Karpas-422 (cell line): ENCODE results near the gene COL10A1. TPM values are rescaled to one million over a fixed set of nuclear protein-coding genes. Genes with fewer than 3 reads are reported as not detected.
A peak's percentile ranks its signal among the peaks of the same experiment; 100 is the strongest.

Experiments used
- DNase-seq: peaks from one replicate; pipeline ENCODE4 v3.0.0-alpha.2; 2015
- H2AFZ ChIP-seq: fragments of 200-600 bp; sonication (generic); 2 replicates; pipeline ENCODE4 v1.6.1; 2014; ENCODE audit warnings: antibody characterized with exemption, low read length, mixed read lengths
- H3K27ac ChIP-seq: fragments of 200-600 bp; sonication (generic); 2 replicates; pipeline ENCODE4 v1.5.1; 2014; ENCODE audit warnings: mild to moderate bottlenecking, low read length, moderate library complexity
- H3K27me3 ChIP-seq: fragments of 200-600 bp; sonication (generic); 2 replicates; pipeline ENCODE4 v1.6.1; 2014; ENCODE audit warnings: low read length, mixed read lengths
- H3K36me3 ChIP-seq: fragments of 200-600 bp; sonication (generic); 2 replicates; pipeline ENCODE4 v1.6.1; 2014; ENCODE audit warnings: low read length, mixed read lengths; ENCODE audit not compliant: insufficient read depth
- H3K4me1 ChIP-seq: fragments of 200-600 bp; sonication (generic); 2 replicates; pipeline ENCODE4 v1.6.1; 2014; ENCODE audit warnings: mild to moderate bottlenecking, low read length, mixed read lengths
- H3K4me2 ChIP-seq: fragments of 200-600 bp; sonication (generic); 2 replicates; pipeline ENCODE4 v1.6.1; 2014; ENCODE audit warnings: low read length, low read depth, mild to moderate bottlenecking; ENCODE audit not compliant: poor library complexity, severe bottlenecking
- H3K4me3 ChIP-seq: fragments of 200-600 bp; sonication (generic); 2 replicates; pipeline ENCODE4 v1.5.1; 2014; ENCODE audit warnings: mild to moderate bottlenecking, antibody characterized with exemption, low read length, mixed read lengths
- H3K79me2 ChIP-seq: fragments of 200-600 bp; sonication (generic); 2 replicates; pipeline ENCODE4 v1.6.1; 2014; ENCODE audit warnings: mild to moderate bottlenecking, low read length, mixed read lengths
- H3K9ac ChIP-seq: fragments of 200-600 bp; sonication (generic); 2 replicates; pipeline ENCODE4 v1.6.0; 2014; ENCODE audit warnings: low read length
- H3K9me2 ChIP-seq: fragments of 200-600 bp; sonication (generic), shearing (Covaris generic); replicated peaks from 2 replicates; pipeline ENCODE4 v1.6.0; 2014; ENCODE audit warnings: mild to moderate bottlenecking, low read length, moderate library complexity; ENCODE audit not compliant: insufficient read depth
- H3K9me3 ChIP-seq: fragments of 300-700, 200-600 bp; sonication (generic); 2 replicates; pipeline ENCODE4 v1.6.1; 2014; ENCODE audit warnings: low read length, mixed read lengths
- H4K20me1 ChIP-seq: fragments of 200-600 bp; sonication (generic); 2 replicates; pipeline ENCODE4 v1.6.1; 2014; ENCODE audit warnings: mild to moderate bottlenecking, antibody characterized with exemption, low read length, low read depth; ENCODE audit not compliant: insufficient read depth
- total RNA-seq: library from RNA; depleted of rRNA; stranded (reverse); fragments of >200 nt; shearing (Covaris generic); gene quantifications from 2 replicates; pipeline ENCODE4 v1.2.3, GENCODE V29; 2014; ENCODE audit warnings: low replicate concordance

COL10A1 gene
- total RNA-seq, 1 experiment from 2014 or later = not detected

DNA sequence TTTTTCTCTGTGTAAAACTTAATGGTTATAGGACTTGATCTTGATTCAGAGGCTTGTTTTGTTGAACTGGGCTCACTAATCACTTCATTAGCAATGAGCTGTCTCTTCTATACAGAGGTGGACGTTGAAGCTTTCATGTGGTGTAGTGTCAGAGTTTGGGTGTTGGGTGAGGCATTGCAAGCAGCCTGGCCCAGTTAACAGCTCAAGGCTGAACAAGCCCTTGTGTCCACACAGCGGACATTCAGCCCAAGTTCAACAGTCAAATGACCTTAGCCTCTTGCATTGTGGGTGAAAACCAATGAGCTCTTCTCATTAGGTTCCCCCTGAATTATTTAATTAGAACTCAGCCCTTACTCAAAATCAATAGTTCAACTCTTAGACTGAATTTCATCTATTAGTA, 12.5 kb downstream of the COL10A1 start:
- Histone ChIP-seq H3K4me3 (no peak overlapping the region), H2AFZ (no peak overlapping the region), H3K27ac (no peak overlapping the region), H3K4me1 (no peaks in the 10 kb centered on the region), H3K36me3 (no peaks in the 10 kb centered on the region), H3K27me3 (no peaks in the 10 kb centered on the region), H3K9ac (no peak overlapping the region), H3K79me2 (no peaks in the 10 kb centered on the region), H4K20me1 (no peaks in the 10 kb centered on the region), H3K9me3 (no peaks in the 10 kb centered on the region), H3K4me2 (no peak overlapping the region), H3K9me2 (no peaks in the 10 kb centered on the region)
- no peak for DNase-seq

DNA sequence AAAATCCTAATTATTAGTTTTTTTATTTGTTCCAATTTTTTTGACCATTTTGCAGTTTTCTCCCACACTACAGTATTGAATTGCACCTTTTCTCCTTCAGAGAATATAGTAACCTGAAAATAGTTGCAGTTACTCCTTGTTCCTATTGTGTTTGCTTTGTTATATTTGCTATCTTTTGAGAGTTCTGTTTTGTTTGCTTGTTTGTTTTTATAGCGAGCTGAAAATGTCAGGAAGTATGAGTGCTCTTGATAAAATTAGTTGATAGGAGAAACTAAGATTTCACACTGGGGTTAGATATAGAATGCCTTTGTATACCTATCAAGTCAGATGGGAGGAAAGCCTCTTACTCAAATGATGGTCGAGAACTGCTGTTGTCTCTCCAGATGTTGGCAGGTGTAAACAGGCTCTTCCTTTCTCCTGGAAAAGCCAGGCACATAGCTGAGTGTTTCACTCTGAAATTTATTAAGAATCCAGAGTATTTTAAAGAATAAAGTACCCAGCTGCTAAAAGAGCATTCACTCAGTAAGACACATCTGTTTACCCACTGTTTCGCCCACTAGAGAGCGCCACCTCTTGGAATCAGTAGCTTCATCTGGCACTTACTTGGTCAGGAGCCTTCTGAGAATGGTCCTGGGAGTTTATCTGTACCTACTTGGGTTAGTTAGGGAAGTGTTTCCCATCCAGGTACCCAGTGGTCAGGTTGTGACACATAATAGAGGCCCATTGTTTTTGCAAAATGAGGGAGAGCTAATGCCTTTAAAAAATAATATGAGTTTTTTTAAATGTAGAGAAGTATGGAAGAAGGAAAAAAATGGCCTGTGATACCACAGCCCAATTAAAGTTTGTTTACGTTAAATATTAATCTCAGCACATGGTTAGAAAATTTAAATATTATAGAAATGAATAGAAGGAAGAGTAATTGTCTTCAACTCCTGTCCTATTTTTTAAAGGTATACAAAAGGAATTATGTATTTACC, 14.1 kb downstream of the COL10A1 start:
- H3K4me1 ChIP-seq = no peaks in the 10 kb centered on the region

GRCh38 chr6:116108836-116109235, 17.1 kb downstream of the COL10A1 start:
- Histone ChIP-seq H3K4me1 (no peaks in the 10 kb centered on the region), H3K27ac (no peak overlapping the region), H4K20me1 (no peaks in the 10 kb centered on the region), H3K9ac (no peak overlapping the region), H3K9me2 (no peaks in the 10 kb centered on the region), H3K4me3 (no peak overlapping the region), H3K9me3 (no peaks in the 10 kb centered on the region), H2AFZ (no peak overlapping the region), H3K27me3 (no peaks in the 10 kb centered on the region), H3K36me3 (no peaks in the 10 kb centered on the region), H3K4me2 (no peak overlapping the region), H3K79me2 (no peaks in the 10 kb centered on the region)
- no peak for DNase-seq

More for the DNA sequence above, 14.1 kb downstream of the COL10A1 start:
- H3K4me2 ChIP-seq = no peak overlapping the region
- H3K36me3 ChIP-seq = no peaks in the 10 kb centered on the region
- H4K20me1 ChIP-seq = no peaks in the 10 kb centered on the region
- H3K9ac ChIP-seq = no peak overlapping the region
- no peak overlapping the region for H3K27ac ChIP-seq
- no peaks in the 10 kb centered on the region for H3K9me3 ChIP-seq
- DNase-seq = peak; percentile 65
- no peaks in the 10 kb centered on the region for H3K27me3 ChIP-seq
- no peaks in the 10 kb centered on the region for H3K79me2 ChIP-seq
- no peak overlapping the region for H2AFZ ChIP-seq
- H3K4me3 ChIP-seq = no peak overlapping the region
- no peaks in the 10 kb centered on the region for H3K9me2 ChIP-seq

- H3K9me3 ChIP-seq = no peaks in the 10 kb centered on the region
- H4K20me1 ChIP-seq = no peaks in the 10 kb centered on the region
- peaks cover 10% of the 10 kb centered on the region for H3K4me1 ChIP-seq
- H3K36me3 ChIP-seq = no peaks in the 10 kb centered on the region
- no peak overlapping the region for H3K4me3 ChIP-seq
- H2AFZ ChIP-seq = no peak overlapping the region
- no peak overlapping the region for H3K27ac ChIP-seq
- no peaks in the 10 kb centered on the region for H3K27me3 ChIP-seq
- DNase-seq = no peak
- no peak overlapping the region for H3K4me2 ChIP-seq
- no peak overlapping the region for H3K9ac ChIP-seq
- H3K79me2 ChIP-seq = no peaks in the 10 kb centered on the region
- H3K9me2 ChIP-seq = no peaks in the 10 kb centered on the region
Observed at GRCh38 chr6:116106146-116106545, 19.8 kb downstream of the COL10A1 start.

DNA sequence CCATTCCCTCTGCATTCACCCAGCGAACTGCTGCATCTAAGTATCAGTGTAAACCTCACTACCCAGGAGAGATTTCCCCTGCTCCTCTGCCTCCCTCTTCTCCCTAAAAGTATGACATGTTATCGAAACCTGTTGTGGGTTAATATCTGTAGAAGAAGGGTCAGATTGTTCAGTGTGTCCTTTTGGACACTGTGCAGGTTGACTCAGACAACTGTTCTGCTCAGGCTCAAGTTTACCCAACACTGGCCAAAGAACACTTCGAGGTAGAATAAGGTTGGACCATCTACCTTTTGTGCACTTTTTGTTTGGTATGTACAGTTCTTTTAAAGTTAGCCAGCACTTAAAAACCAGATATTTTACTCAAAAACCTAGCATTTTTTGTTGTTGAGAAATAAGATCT, 20.7 kb downstream of the COL10A1 start:
- no peak for DNase-seq
- Histone ChIP-seq H2AFZ (no peak overlapping the region), H3K27me3 (no peaks in the 10 kb centered on the region), H3K4me2 (no peak overlapping the region), H3K27ac (no peak overlapping the region), H3K4me3 (no peak overlapping the region), H3K9me2 (no peaks in the 10 kb centered on the region), H3K9ac (no peak overlapping the region), H3K4me1 (peaks cover 12% of the 10 kb centered on the region), H3K9me3 (no peaks in the 10 kb centered on the region), H3K79me2 (no peaks in the 10 kb centered on the region), H3K36me3 (no peaks in the 10 kb centered on the region), H4K20me1 (no peaks in the 10 kb centered on the region)

GRCh38 chr6:116104636-116105035, 21.3 kb downstream of the COL10A1 start:
- H3K79me2 ChIP-seq = no peaks in the 10 kb centered on the region
- no peak overlapping the region for H3K4me3 ChIP-seq

DNA sequence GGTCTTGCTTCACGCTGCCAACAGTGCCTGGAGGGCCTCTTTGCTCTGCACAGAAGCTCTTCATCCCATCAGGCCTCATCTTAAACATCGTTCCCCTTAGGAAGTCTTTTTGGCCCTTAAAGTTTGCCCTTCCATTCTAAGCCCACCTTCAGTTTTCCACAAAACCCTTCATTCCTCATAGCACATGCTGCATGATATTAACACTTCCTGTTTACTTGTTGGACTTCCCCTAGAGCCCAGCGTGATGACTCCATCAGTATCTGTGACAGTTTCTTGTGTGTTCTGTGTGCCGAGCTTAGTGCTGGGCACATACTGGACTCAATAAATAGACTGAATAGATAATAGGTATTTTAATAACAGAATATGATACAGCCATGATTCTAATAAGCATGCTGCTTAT, 23.1 kb downstream of the COL10A1 start:
- Histone ChIP-seq H3K79me2 (no peaks in the 10 kb centered on the region), H2AFZ (no peak overlapping the region), H3K9me2 (no peaks in the 10 kb centered on the region)

More at GRCh38 chr6:116104636-116105035, 21.3 kb downstream of the COL10A1 start:
- H3K27me3 ChIP-seq = no peaks in the 10 kb centered on the region; the same call in 1 of the 2 replicates
- H3K9me3 ChIP-seq = no peaks in the 10 kb centered on the region
- DNase-seq = no peak
- H2AFZ ChIP-seq = no peak overlapping the region
- H4K20me1 ChIP-seq = no peaks in the 10 kb centered on the region
- no peaks in the 10 kb centered on the region for H3K36me3 ChIP-seq
- no peak overlapping the region for H3K27ac ChIP-seq
- peaks cover 19% of the 10 kb centered on the region for H3K4me1 ChIP-seq
- no peak overlapping the region for H3K9ac ChIP-seq
- no peak overlapping the region for H3K4me2 ChIP-seq
- H3K9me2 ChIP-seq = no peaks in the 10 kb centered on the region

GRCh38 chr6:116101790-116102189, 24.1 kb downstream of the COL10A1 start:
- Histone ChIP-seq H3K9me3 (no peaks in the 10 kb centered on the region), H3K27me3 (no peaks in the 10 kb centered on the region; the same call in 1 of the 2 replicates), H3K4me2 (peak overlapping the region; percentile 92), H3K27ac (no peak overlapping the region), H3K4me3 (peak overlapping the region; percentile 80), H2AFZ (0 out of 2 replicates have a peak overlapping the region, but pooled peaks have one; percentile 99), H3K79me2 (no peaks in the 10 kb centered on the region), H3K4me1 (peaks cover 21% of the 10 kb centered on the region), H3K36me3 (no peaks in the 10 kb centered on the region), H3K9ac (peak overlapping the region; percentile 82), H4K20me1 (no peaks in the 10 kb centered on the region), H3K9me2 (no peaks in the 10 kb centered on the region)
- DNase-seq = no peak

More for the DNA sequence above, 23.1 kb downstream of the COL10A1 start:
- no peak overlapping the region for H3K9ac ChIP-seq
- no peaks in the 10 kb centered on the region for H3K36me3 ChIP-seq
- H3K4me3 ChIP-seq = no peak overlapping the region
- no peak overlapping the region for H3K4me2 ChIP-seq
- no peaks in the 10 kb centered on the region; the same call in 1 of the 2 replicates for H3K27me3 ChIP-seq
- DNase-seq = no peak
- peaks cover 21% of the 10 kb centered on the region for H3K4me1 ChIP-seq
- H4K20me1 ChIP-seq = no peaks in the 10 kb centered on the region
- H3K9me3 ChIP-seq = no peaks in the 10 kb centered on the region
- no peak overlapping the region for H3K27ac ChIP-seq
